ENCODE results near the gene DAB2IP.

DNA sequence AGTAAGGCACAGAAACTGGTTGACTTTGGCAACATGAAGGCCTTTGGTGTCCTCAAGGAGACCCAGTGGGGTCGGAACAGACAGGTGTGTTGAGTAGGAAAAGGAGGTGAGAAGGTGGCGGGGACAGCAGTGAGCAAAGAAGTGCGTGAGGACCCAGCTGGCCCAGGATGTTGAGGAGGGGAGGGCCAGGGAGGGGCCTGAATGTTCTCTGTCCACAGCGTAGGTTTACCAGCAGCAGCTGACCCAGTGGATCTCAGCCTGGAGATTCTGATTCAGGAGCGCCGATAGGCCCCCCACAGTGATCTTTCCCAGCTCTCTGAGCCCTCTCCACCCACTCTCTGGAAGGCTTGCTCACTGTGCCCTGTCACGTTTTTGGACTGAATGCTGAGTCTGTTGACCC, 88.5 kb downstream of the DAB2IP start:
- TF ChIP-seq EZH2 (IDR thresholded peaks at IDR 0.05; ENCODE audit: low read length, unreplicated experiment) (no peak), EZH2phosphoT487 (IDR thresholded peaks at IDR 0.05; ENCODE audit: borderline replicate concordance, low read length) (no peak)
- TF ChIP-seq, protein P1, sequence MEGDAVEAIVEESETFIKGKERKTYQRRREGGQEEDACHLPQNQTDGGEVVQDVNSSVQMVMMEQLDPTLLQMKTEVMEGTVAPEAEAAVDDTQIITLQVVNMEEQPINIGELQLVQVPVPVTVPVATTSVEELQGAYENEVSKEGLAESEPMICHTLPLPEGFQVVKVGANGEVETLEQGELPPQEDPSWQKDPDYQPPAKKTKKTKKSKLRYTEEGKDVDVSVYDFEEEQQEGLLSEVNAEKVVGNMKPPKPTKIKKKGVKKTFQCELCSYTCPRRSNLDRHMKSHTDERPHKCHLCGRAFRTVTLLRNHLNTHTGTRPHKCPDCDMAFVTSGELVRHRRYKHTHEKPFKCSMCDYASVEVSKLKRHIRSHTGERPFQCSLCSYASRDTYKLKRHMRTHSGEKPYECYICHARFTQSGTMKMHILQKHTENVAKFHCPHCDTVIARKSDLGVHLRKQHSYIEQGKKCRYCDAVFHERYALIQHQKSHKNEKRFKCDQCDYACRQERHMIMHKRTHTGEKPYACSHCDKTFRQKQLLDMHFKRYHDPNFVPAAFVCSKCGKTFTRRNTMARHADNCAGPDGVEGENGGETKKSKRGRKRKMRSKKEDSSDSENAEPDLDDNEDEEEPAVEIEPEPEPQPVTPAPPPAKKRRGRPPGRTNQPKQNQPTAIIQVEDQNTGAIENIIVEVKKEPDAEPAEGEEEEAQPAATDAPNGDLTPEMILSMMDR (conservative IDR thresholded peaks at IDR 0.05; ENCODE audit: low read depth, low read length), result no peak

Measured in PC-3 (cell line).